Fibroblast of lung (primary cell): Measurements from ENCODE around the gene LRRC61. TPM values are rescaled to one million over a fixed set of nuclear protein-coding genes. Genes with fewer than 3 reads are reported as not detected.

Experiments used
- polyA plus RNA-seq, 2 donors: library from polyadenylated mRNA; depleted of rRNA in 1 of 2; stranded (reverse) in 1 of 2; unstranded in 1 of 2; fragments of >200 nt; gene quantifications; 2 replicates each; pipeline ENCODE4 v1.2.1, GENCODE V29; 2011 to 2012; ENCODE audit warnings: missing spikeins in 1 of 2
- total RNA-seq: library from RNA; depleted of rRNA; stranded (reverse); fragments of >200 nt; gene quantifications from 2 replicates; pipeline ENCODE4 v1.2.1, GENCODE V29; 2014

Gene LRRC61
- total and polyA plus RNA-seq, 2 donors (not counting 1 experiment from before 2014, with no cell fraction given) = 0.03 to 0.33 TPM

Other genes starting within 250 kb of the LRRC61 start
- gene ACTR3C, start 190 bp downstream of the LRRC61 start, total RNA-seq = 0.50 and 2.6 TPM in 2 replicates
- 0.05 and 0.09 TPM in 2 replicates for gene ACTR3C, start 190 bp downstream of the LRRC61 start, polyA plus RNA-seq
- gene RARRES2, start 18.3 kb downstream of the LRRC61 start, total RNA-seq = 65.6 and 174 TPM in 2 replicates
- gene RARRES2, start 18.3 kb downstream of the LRRC61 start, polyA plus RNA-seq = 9.8 and 67.0 TPM in 2 replicates
- 26.7 and 41.3 TPM in 2 replicates for gene REPIN1, start 45.5 kb downstream of the LRRC61 start, total RNA-seq
- gene REPIN1, start 45.5 kb downstream of the LRRC61 start, polyA plus RNA-seq = 20.8 and 29.2 TPM in 2 replicates
- 7.7 and 9.6 TPM in 2 replicates for gene ZNF775, start 56.0 kb downstream of the LRRC61 start, total RNA-seq
- 1.2 TPM in 2 replicates for gene ZNF775, start 56.0 kb downstream of the LRRC61 start, polyA plus RNA-seq
- under 0.01 TPM in 2 replicates for gene GIMAP8, start 127.3 kb downstream of the LRRC61 start, total RNA-seq
- not detected in 2 replicates for gene GIMAP8, start 127.3 kb downstream of the LRRC61 start, polyA plus RNA-seq
- not detected in 2 replicates for gene GIMAP7, start 191.5 kb downstream of the LRRC61 start, total RNA-seq
- not detected in 2 replicates for gene GIMAP7, start 191.5 kb downstream of the LRRC61 start, polyA plus RNA-seq
- gene GIMAP4, start 244.0 kb downstream of the LRRC61 start, total RNA-seq = not detected in 2 replicates
- not detected in 2 replicates for gene GIMAP4, start 244.0 kb downstream of the LRRC61 start, polyA plus RNA-seq